ENCODE results near the gene KCNQ5. TPM values are rescaled to one million over a fixed set of nuclear protein-coding genes. Genes with fewer than 3 reads are reported as not detected.

Gene KCNQ5
- total RNA-seq, 1 experiment from 2014 or later = 17.8 TPM

GRCh38 chr6:73045609-73046008 is 423.7 kb downstream of the KCNQ5 start:
- intact Hi-C loops (cut with micrococcal nuclease; ENCODE audit: unreplicated experiment) = loop anchor here (5.0 kb wide), 2 partner anchors 403 to 623 kb away; no protein-coding TSS in a partner anchor
- ChIA-PET POLR2A (ENCODE audit: low non-redundant PET) (no interaction called here), CTCF (no interaction called here)
- H3K4me1 ChIP-seq (ENCODE audit: insufficient read depth, low read length, poor library complexity, severe bottlenecking) = peaks cover 40% of the 10 kb centered on the region
- H3K4me3 ChIP-seq (ENCODE audit: low read depth, low read length, poor library complexity, severe bottlenecking) = no peak overlapping the region
- DNase-seq (ENCODE audit: low spot score) = no peak
- no peak overlapping the region for H3K27ac ChIP-seq (ENCODE audit: low read depth, low read length, poor library complexity, severe bottlenecking)
- TF ChIP-seq EZH2 (IDR thresholded peaks at IDR 0.05; ENCODE audit: borderline replicate concordance, low read depth, low read length, poor library complexity, severe bottlenecking) (no peak), CTCF (conservative IDR thresholded peaks at IDR 0.05; ENCODE audit: low read depth, low read length) (no peak)
- no TSS peak for BruUV-seq (replicated peaks)
- no peaks in the 10 kb centered on the region for H3K9me3 ChIP-seq (ENCODE audit: low read depth, low read length, poor library complexity, severe bottlenecking)
- H3K27me3 ChIP-seq (replicated peaks; ENCODE audit: insufficient read depth, low read depth, low read length, poor library complexity) = no peaks in the 10 kb centered on the region
- no peaks in the 10 kb centered on the region for H3K36me3 ChIP-seq (ENCODE audit: insufficient read depth, low read length, poor library complexity, severe bottlenecking)

- ChIA-PET CTCF (no interaction called here), POLR2A (ENCODE audit: low non-redundant PET) (no interaction called here)
- H3K4me1 ChIP-seq (ENCODE audit: insufficient read depth, low read length, poor library complexity, severe bottlenecking) = peaks cover 47% of the 10 kb centered on the region
- intact Hi-C loops (cut with micrococcal nuclease; ENCODE audit: unreplicated experiment) = loop anchor here (5.0 kb wide), 2 partner anchors 406 to 626 kb away; no protein-coding TSS in a partner anchor
- BruUV-seq (replicated peaks) = no TSS peak
- no peaks in the 10 kb centered on the region for H3K27me3 ChIP-seq (replicated peaks; ENCODE audit: insufficient read depth, low read depth, low read length, poor library complexity)
- TF ChIP-seq CTCF (conservative IDR thresholded peaks at IDR 0.05; ENCODE audit: low read depth, low read length) = no peak
- TF ChIP-seq EZH2 (IDR thresholded peaks at IDR 0.05; ENCODE audit: borderline replicate concordance, low read depth, low read length, poor library complexity, severe bottlenecking) = no peak
- no peak overlapping the region for H3K27ac ChIP-seq (ENCODE audit: low read depth, low read length, poor library complexity, severe bottlenecking)
- no peaks in the 10 kb centered on the region for H3K9me3 ChIP-seq (ENCODE audit: low read depth, low read length, poor library complexity, severe bottlenecking)
- no peak overlapping the region for H3K4me3 ChIP-seq (ENCODE audit: low read depth, low read length, poor library complexity, severe bottlenecking)
- DNase-seq (ENCODE audit: low spot score) = no peak
- no peaks in the 10 kb centered on the region for H3K36me3 ChIP-seq (ENCODE audit: insufficient read depth, low read length, poor library complexity, severe bottlenecking)
Measured at GRCh38 chr6:73047801-73048200, 425.9 kb downstream of the KCNQ5 start.

- intact Hi-C loops (cut with micrococcal nuclease; ENCODE audit: unreplicated experiment) = loop anchor here (2.0 to 5.0 kb wide), 5 partner anchors 81 to 628 kb away; no protein-coding TSS in a partner anchor
- peak; percentile 79 for DNase-seq (ENCODE audit: low spot score)
- ChIA-PET CTCF (interaction anchor here (0.7 to 1.7 kb wide), 2 partner anchors 470 to 640 kb away, joined by 3 to 6 read pairs; no protein-coding TSS in a partner anchor), POLR2A (ENCODE audit: low non-redundant PET) (interaction anchor here (0.6 kb wide), 1 partner anchor 486 kb away, joined by 4 read pairs; no protein-coding TSS in a partner anchor)
- TF ChIP-seq CTCF (conservative IDR thresholded peaks at IDR 0.05; ENCODE audit: low read depth, low read length) (no peak), EZH2 (IDR thresholded peaks at IDR 0.05; ENCODE audit: borderline replicate concordance, low read depth, low read length, poor library complexity, severe bottlenecking) (no peak)
- no peaks in the 10 kb centered on the region for H3K36me3 ChIP-seq (ENCODE audit: insufficient read depth, low read length, poor library complexity, severe bottlenecking)
- H3K27me3 ChIP-seq (replicated peaks; ENCODE audit: insufficient read depth, low read depth, low read length, poor library complexity) = no peaks in the 10 kb centered on the region
- peaks cover 38% of the 10 kb centered on the region for H3K4me1 ChIP-seq (ENCODE audit: insufficient read depth, low read length, poor library complexity, severe bottlenecking)
- no TSS peak for BruUV-seq (replicated peaks)
- H3K9me3 ChIP-seq (ENCODE audit: low read depth, low read length, poor library complexity, severe bottlenecking) = no peaks in the 10 kb centered on the region
- peak overlapping the region; percentile 77 for H3K27ac ChIP-seq (ENCODE audit: low read depth, low read length, poor library complexity, severe bottlenecking)
- H3K4me3 ChIP-seq (ENCODE audit: low read depth, low read length, poor library complexity, severe bottlenecking) = no peak overlapping the region
Measured at GRCh38 chr6:73049971-73050594, 428.2 kb downstream of the KCNQ5 start.
